ENCODE measurements around the gene TP53BP1.

DNA sequence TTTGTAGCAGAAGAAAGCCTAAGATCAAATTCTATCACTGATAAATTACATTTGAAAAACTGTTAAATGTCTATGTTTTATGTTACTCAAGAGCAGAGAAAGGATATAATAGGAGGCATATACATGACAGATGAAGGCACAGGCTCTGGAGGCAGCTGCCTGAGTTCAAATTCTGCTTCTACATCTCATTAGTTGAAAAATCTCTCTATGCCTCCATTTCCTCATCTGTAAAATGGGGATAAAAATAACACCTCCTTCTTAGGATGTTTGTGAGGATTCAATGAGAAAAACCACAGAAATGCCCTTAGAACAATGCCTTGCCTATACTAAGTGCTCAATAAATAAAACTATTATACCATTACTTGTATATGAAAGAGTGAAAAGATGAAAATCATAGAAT lies 21.0 kb downstream of the TP53BP1 start:
- no peak for TF ChIP-seq CTCF (IDR thresholded peaks at IDR 0.05)
- TF ChIP-seq POLR2A (IDR thresholded peaks at IDR 0.05), result no peak
